OCI-LY3 (cell line): ENCODE measurements around the gene CIB1.

ENCODE experiments used
- EZH2phosphoT487 ChIP-seq: fragments of 200-600 bp; shearing (Covaris generic); IDR thresholded peaks from 2 replicates; pipeline ENCODE4 v1.6.1; 2018; ENCODE audit warnings: antibody characterized with exemption, mixed run types, low read depth
- TF ChIP-seq, protein P1 (sequence below): fragments of 200-600, 300-600 bp; sonication (generic); IDR thresholded peaks from 2 replicates; pipeline ENCODE4 v1.5.1; 2014; ENCODE audit warnings: antibody characterized with exemption, low read length, low read depth

DNA sequence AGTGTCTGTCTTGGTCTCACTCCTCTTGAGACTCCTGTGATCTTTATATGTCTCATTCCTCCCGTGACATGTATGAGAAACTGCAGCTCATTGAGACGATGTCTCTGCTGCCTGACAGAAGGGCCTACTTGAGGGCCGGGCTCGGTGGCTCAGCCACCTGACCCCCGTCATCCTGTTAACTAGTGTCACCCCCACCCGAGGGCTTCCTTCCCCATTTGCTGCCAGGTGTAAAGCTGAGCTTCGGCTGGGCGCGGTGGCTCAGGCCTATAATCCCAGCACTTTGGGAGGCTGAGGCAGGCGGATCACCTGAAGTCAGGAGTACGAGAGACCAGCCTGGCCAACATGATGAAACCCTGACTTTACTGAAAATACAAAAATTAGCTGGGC, 19.9 kb downstream of the CIB1 start:
- TF ChIP-seq, protein P1, sequence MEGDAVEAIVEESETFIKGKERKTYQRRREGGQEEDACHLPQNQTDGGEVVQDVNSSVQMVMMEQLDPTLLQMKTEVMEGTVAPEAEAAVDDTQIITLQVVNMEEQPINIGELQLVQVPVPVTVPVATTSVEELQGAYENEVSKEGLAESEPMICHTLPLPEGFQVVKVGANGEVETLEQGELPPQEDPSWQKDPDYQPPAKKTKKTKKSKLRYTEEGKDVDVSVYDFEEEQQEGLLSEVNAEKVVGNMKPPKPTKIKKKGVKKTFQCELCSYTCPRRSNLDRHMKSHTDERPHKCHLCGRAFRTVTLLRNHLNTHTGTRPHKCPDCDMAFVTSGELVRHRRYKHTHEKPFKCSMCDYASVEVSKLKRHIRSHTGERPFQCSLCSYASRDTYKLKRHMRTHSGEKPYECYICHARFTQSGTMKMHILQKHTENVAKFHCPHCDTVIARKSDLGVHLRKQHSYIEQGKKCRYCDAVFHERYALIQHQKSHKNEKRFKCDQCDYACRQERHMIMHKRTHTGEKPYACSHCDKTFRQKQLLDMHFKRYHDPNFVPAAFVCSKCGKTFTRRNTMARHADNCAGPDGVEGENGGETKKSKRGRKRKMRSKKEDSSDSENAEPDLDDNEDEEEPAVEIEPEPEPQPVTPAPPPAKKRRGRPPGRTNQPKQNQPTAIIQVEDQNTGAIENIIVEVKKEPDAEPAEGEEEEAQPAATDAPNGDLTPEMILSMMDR, result no peak
- no peak for TF ChIP-seq EZH2phosphoT487
